NCI-H82 (cell line): ENCODE results near the gene CFAP58.

Experiments
- DNase-seq: peaks from one replicate; lab custom pipeline; 2025; lab: John Stamatoyannopoulos, UW

CFAP58 gene

DNA sequence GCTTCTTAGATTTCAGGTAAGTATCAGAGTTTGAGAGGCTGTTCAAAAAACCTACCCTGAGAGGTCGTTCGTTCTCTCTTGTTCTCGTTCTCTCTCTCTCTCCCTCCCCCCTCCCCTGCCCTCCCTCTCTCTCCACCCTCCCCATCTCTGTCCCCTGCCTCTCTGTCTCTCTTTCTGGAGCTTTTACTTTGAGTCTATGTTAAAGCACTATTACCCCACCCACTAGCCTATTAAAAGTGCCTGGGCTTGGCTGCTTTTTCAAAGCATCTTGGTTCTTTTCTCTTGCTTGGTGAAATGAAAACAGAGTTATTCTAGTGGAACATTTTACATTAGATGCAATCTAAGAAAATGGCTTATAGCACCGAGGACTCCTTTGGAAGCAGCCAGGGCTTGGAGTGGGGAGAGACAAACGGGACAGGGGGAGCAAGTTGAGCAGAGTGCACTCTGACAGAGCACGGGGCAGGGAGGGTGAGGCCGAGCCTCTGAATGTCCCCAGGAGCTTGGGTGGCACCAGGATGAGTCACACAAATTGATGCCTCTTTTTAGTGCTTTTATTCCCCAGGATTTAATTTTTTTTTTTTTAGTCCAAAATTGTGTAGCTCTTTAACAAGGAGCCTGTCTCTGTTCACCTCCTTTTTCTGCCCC, 134.3 kb downstream of the CFAP58 start:
- no peak for DNase-seq

DNA sequence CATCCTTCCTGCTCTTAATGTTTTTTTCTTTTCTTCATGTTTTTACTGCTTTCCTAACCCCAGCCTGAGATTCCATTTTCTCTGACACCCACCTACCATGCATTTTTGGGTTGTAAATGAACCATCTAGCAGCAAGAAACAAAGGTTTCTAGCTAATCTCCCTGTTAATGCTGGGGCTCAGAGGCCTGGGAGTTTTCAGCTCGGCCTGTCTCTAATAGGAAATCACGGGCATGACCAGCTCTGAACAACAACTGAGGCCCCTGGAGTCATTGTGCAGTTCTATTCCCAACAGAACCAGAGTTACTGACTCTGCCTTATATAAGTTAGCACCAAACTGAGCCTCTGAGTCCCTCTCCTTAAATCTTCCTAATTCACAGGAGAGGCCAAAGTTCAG, 134.8 kb downstream of the CFAP58 start:
- DNase-seq, result no peak

DNA sequence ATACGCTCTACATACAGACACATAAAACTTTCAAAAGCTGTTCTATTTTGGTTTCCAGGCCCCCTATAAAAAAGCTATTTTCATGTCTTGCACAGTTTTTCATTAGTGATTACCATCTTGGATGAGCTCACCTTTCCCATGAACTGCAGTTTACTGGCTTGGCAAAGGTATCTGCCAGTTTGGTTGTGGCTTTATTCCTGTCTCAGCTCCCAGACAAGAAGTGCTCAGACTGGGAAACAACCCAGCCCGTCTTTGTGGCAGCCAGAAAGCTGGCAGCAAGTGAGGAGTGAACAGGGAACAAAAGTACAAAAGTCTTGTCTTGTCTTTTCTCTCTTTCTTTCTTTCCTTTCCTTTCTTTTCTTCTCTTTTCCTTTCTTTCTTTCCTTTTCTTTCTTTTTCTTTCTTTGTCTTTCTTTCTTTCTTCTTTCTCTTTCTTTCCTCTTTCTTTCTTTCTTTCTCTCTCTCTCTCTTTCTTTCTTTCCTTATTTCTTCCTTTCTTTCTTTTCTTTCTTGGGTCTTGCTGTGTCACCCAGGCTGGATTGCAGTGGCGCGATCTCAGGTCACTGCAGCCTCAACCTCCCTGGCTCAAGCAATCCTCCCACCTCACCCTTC, 138.8 kb downstream of the CFAP58 start:
- no peak for DNase-seq

DNA sequence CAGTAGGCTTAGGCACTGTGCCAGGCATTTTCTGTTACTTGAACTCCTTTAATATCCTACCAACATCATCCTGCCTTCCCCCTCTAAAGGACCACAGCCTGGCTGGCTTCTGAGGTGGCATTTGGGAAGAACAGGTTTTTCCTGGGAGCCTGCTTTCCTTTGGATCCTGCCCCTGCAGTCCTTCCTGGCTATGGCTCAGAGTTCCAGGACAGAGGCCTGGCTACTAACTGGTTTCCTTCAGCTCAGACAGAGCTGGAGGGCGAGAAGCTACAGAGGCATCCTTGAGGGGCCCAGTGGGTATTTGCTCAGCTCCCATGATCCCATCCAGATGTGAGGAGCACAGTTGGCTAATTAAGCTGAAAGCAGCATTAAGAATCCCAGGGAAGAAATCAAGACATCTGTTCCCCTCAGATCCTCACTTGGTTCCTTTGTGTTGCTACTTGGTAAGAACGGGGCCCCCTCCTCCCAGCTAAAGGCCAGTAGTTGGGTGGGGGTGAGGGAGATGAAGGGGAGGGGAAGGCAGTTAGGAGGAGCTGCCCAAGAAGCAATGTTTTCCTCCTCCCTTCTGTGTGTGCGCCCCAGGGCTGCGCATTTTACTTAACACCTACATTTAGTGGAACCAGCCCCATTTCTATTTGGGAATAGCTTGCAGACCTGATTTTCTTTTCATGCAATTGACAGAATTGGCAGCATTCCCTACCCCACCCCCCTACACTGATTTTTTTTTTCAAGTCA, 144.9 kb downstream of the CFAP58 start:
- DNase-seq, result peak; percentile 93

DNA sequence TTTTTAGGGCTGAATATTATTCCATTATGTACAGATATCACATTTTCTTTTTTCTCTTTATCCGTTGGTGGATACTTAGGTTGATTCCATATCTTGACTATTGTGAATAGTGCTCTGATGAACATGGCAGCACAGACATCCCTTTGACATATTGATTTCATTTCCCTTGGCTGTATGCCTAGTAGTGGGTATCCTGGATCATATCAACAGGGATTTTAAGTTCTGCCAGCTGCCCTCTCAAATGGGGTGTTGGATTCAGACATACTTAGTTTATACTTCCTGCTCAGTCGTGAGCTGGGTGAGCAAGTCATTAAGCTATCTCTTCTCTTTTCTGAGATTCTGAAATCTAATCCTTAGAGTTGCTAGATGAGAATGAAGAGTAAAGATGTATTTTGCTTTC, 147.8 kb downstream of the CFAP58 start:
- DNase-seq, result no peak

DNA sequence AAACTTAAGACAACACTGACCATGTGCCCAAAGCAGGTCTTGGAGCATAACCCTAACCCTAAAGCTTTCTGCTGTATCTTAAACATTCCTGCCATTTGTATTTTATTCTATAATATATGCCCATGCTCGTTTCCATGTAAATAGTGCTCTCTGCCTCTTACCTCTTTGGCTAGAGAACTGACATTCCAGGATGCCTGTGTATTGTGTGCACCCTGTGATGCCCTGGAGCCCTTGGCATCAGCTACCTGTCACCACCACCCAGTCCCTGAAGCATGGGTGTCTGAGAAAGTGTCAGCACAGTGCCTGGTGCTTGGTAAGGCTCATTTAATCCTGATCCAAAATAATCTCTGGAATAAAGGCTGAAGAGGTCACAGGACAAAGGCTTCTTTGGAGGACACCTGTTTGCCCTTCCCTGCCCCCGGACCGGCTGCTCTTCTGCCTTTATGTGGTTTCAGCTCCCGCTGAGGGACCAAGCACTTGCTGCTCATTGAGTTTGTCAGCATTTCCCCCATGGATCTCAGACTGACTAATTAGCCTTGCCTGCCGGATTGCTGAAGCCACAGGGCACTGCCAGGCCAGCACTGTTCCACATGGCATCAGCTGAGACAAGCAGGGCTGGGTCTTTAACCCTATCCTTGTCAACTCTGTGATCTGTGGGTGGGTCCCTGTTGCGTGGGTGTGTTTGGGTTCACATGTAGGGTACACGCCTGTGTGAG, 148.4 kb downstream of the CFAP58 start:
- DNase-seq, result peak; percentile 36

DNA sequence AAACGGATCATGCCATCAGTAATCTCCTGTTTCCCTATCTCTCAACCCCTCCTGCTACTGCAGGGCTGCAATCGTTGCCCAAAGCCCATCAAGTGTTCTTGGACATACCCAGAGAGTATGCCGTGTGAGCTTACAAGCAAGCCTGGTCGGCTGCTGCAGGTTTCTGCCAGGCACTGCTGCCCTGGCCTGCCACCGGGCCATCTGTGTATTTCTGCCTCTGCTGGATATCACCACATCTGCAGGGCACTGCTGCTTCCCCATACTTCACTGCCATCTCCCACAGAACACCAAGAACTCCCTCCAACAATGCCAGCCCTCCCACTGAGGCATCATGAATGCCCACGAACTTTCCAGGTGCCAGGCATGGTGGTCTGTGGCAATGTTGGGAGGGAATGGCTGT, 149.3 kb downstream of the CFAP58 start:
- DNase-seq, result no peak
